HK-2 (cell line): ENCODE data around the gene AGRN.
"Not testable (repeated sequence)": the region's sequence is repeated elsewhere in the genome, so short reads cannot be mapped to it uniquely, and the experiment has no call there.

Source experiments
- DNase-seq: peaks from one replicate; pipeline ENCODE4 v3.0.0-alpha.2; 2018; ENCODE audit not compliant: unreplicated experiment

Gene AGRN

GRCh38 chr1:1065265-1065939, 45.5 kb downstream of the AGRN start:
- DNase-seq, result no peak

- not testable (repeated sequence) for DNase-seq
Measured at GRCh38 chr1:1065940-1066304, 46.0 kb downstream of the AGRN start.

DNA sequence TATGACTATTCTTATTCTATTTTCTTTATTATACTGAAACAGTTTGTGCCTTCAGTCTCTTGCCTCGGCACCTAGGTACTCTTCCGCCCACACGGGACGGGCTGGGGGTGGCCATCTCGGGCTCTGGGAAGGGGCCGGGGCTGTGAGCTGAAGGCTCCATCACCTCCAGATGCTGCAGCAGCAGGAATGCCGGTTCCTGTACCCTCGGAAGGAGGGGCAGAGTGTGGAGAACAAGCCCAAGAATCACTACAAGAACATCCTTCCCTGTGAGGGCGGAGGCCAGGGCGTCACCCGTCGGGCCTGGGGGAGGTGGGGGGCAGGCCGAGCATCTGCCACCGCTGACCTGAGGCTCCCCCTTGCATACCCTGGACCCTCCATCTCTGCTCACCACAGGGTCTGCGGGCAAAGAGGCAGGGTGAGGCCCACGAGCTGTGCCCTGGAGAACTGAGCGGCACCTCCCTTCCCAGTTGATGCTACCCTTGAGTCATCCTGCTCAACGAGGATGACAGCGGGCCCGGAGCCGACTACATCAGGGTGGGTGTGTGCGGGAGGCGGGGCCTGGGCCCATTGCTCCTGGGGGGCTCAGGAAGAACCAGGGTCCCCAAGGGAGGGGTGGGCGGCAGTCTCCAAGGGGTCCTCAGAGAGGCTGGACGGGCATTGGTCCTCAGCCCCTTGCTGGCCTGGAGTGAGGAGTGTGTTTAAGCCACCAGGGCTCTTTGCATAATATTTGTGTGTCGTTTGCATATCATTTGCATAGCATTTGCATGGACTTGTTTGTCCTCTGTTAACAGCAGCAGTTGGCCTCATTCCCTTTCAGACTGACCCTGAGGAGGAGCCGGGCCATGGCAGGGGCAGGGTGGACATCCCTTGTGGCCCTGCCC, 46.7 kb downstream of the AGRN start:
- no peak for DNase-seq

DNA sequence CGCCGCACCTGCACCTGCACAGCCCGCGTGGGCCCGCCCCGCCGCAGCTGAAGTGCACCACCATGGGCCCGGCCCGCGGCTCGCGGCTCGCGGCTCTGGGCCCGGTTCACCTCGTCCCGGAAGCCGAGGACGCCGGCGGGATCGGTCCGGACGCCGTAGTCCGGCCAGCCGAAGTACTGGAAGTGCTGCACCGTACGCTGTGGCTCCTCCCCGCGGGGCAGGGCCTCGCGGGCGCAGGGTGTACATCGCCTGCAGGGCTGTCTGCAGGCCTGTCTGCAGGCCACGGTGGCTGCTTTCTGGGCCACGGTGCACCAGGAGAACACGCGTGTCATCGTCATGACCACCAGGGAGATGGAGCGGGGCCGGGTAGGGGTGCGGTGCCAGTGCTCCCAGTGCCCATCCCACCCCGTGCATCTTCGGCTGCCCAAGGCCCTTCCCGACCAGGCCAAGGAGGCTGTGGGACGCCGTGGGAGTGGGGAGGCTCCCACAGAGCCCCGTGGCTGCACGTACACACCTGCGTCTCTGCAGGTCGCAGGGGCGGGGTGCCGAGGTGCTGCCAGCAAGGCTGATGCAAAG, 47.5 kb downstream of the AGRN start:
- DNase-seq, result no peak

- no peak for DNase-seq
Measured at GRCh38 chr1:1067860-1068516, 48.1 kb downstream of the AGRN start.

- no peak for DNase-seq
Measured at GRCh38 chr1:1068517-1069055, 48.7 kb downstream of the AGRN start.

DNA sequence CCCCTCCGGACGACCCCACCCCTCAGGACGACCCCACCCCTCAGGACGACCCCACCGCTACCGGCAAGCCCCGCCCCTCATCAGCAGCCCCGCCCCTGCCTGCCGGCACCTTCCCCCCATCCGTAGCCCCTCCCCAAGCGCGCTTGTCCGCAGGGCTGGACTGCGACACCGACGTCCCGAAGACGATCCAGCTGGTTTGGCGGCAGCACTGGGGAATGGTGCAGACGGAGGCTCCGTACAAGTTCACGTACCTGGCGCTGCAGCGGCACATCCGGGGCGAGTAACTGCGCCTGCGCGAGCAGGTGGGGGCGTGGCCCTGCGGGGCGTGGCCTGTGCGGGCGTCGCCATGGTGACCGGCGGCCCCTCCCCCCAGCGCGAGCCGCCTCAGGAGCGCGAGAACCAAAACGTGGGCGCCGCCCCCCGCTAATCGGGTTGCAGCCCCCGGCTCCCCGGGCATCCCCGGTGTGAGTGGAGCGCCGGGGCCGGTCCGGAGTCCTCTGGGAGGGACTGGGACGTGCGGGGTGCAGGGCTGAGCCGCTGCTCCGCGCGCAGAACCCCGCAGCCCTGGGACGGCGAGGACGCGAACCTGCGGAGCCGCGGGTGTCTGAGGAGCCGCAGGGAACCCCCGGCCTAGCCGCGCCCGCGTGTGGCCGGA, 49.3 kb downstream of the AGRN start:
- peak; percentile 92 for DNase-seq

DNA sequence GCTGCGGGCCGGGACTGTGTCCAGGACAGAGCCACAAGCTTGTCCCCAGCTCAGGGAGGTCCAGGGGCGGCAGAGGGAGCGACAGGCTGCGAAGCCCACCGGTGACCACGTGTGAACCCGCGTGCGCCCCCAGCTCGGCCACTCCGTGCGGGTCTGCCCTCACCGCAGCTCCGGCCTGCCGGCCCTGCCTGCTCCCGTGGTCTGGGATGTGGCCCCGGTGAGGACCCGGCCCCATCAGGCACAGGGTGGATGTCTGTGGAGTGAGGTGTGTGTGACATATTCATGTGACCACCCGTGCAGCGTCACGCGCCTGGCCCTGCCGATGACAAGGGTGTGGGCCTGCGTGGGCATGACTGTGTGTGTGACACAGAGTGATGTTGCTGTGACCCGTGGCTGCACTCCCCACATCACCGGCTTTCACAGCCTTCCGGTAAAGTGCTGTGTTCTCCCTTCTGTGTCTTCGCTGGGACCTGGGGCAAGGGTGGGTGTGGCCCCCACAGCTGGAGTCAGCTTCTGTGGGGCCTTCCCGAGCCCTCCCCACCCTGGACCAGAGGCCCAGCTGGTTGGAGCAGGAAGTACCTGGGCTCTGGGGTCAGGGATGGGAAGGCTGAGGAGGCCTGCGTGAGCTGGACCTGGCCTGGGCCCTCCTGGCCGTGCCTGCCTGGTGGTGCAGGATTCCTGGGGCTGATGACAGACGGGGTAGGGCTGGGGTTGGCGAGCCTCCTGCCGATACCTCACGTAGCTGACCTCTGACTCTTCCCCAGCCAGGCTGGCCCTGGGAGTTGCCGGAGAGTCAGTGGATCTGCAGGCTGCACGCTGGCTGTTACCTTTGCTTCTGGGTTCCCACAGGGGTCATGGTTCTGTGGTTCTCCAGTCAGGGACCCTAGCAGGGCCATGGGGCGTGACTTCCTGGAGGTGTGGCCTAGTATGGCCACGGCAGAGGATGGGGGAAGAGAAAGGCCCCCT, 50.1 kb downstream of the AGRN start:
- DNase-seq, result peak; percentile 63

DNA sequence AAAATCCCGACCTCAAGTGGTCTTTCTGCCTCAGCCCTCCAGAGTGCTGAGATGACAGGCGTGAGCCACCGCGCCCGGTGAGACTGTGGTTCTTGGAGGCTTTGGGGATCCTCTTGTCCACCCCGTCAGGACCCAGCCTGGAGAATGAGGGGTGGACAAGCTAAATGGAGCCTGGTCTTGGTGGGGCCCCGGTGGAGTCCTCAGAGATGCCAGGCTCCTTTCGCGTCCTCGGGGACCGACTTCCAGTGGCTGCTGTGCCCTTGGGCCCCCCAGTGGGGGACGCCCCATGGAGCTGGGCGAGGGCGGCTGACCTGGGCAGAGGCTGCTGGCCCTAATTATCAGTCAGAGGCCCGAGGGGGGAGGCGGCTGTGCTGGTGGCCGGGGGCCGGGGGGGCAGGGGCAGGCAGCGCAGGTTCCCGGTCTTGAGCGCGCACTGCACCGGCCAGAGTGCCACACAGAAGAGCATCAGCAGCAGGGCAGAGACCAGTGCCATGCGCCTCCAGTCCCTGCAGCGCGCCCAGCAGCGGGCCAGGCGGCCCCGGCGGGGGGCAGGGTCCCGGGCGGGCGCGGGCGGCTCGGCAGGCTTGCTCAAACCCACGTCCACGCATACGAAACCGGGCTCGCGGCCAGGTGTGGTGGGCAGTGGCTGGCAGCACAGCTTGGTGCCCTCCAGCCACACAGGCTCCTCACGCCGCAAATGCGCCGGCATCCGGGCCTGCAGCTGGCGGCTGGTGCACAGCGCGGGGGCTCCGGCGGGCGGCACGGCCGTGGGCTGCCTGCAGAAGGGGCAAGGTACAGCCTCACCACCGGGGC, 51.8 kb downstream of the AGRN start:
- no peak for DNase-seq

GRCh38 chr1:1072299-1072848, 52.5 kb downstream of the AGRN start:
- DNase-seq, result no peak

DNA sequence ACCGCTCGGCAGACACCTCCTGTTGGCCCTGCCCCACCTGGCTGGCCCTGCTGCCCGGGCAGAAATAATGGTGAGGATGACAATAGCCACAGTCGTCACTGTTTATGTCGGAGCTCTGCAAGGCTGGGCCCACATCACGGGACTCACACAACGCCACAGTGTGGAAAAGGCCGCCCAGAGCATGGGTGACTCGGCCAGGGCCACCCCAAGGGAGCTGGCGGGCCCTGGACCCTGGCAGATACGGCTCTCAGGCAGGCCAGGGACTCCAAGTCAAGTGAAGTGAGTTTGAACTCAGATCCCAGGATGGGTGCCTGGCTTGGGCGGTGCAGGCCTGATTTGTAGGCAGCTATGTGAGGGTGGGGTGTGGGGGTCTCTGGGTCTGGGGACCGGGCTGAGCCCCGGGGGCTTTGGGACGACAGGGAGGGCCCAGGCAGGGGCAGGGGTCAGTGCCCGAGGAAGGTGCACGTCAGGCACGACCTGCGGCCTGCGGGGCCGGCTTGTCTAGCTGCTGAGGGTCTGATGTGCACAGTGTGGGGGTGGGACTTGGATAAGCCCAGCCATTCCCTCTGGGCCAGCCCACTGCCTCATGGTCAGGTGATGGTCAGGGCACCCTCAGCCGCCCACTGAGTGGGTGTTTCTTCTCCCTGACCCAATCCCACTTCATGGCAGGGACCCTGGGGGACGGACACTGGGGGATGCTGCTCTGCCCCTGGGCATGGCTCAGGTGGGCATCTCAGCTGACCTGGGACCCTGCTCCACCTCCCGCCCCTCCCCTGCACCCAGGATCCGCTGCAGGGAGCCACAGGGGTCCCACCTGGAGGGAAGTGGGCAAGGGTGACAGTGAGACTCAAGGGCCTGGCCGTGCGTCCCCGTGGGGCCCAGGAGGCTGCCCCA, 53.2 kb downstream of the AGRN start:
- DNase-seq, result no peak

- DNase-seq, result no peak
Measured at GRCh38 chr1:1073743-1074587, 54.0 kb downstream of the AGRN start, which contains the start of gene RNF223. RNF223 (minus strand) TSS chr1:1074306; CDS start chr1:1072566, 1,740 bp downstream.

DNA sequence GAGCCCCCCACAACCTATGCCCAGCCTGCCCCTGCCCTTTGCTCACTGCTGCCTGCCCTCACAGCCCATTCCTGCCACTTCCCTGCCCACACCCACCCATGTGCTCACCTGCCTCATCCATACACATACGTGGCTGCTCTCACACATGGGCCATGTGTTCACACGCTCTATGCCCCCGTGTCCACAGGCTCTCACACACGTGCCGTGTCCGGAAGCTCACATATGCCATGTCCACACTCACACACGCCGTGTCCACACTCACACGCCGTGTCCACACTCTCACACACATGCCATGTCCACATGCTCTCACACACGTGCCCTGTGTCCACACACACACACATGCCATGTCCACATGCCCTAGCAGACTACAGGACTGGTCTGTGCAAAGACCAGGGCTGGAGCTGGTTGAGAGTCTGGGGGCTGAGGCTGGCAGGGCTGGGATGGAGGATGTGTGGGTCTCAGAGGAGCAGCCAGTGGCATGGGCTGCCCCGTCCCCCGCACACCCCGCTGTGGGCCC, 54.8 kb downstream of the AGRN start:
- no peak for DNase-seq

GRCh38 chr1:1075148-1075935, 55.4 kb downstream of the AGRN start:
- DNase-seq, result no peak

- not testable (repeated sequence) for DNase-seq
Measured at GRCh38 chr1:1077396-1077795, 57.5 kb downstream of the AGRN start.
